CD4-positive, alpha-beta T cell treated with Interleukin-21 for 1 hour (primary cell): ENCODE measurements around the gene NDUFV1.
A peak's percentile ranks its signal among the peaks of the same experiment; 100 is the strongest.
"Not testable (repeated sequence)": the region's sequence is repeated elsewhere in the genome, so short reads cannot be mapped to it uniquely, and the experiment has no call there.

Experiments
- DNase-seq: peaks from one replicate; pipeline ENCODE4 v3.0.0-alpha.2; 2020

Gene NDUFV1

DNA sequence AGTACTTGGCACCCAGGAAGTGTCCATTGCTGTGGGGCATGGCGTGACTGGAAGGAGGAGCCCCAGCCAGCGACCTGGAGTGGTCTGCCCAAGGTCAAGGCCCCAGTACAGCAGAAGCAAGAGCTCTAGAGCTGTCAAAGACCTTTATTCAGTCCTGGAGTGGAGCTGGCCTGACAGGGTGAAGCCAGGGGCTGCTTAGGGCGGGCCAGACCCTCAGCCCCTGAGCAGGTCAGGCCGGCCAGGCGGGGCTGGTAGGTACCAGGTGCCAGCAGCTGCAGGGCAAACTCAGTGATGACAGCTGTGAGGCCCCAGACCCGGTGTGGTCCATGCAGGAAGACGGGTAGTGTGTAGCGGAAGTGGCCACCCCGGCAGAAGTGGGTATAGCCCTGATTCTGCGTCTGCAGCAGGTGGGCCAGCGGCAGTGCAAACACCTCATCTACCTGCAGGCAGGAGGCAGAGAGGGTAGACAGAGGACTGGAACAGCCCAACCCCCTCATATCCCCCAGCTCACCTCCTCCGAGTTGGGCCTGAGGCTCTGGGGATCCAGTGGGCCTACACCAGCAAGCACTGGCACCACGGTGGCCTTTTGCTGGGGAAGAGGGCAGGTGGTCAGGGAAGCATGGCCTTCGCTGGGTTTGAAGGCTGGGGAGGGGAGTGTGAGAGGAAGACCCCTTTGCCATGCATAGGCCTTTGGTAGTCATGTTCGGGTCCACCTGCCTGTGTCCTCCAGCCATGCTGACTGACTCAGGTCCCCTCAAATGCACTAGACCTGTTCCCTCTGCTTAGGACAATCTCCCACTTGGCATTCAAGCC, 21.3 kb downstream of the NDUFV1 start:
- DNase-seq, result no peak

DNA sequence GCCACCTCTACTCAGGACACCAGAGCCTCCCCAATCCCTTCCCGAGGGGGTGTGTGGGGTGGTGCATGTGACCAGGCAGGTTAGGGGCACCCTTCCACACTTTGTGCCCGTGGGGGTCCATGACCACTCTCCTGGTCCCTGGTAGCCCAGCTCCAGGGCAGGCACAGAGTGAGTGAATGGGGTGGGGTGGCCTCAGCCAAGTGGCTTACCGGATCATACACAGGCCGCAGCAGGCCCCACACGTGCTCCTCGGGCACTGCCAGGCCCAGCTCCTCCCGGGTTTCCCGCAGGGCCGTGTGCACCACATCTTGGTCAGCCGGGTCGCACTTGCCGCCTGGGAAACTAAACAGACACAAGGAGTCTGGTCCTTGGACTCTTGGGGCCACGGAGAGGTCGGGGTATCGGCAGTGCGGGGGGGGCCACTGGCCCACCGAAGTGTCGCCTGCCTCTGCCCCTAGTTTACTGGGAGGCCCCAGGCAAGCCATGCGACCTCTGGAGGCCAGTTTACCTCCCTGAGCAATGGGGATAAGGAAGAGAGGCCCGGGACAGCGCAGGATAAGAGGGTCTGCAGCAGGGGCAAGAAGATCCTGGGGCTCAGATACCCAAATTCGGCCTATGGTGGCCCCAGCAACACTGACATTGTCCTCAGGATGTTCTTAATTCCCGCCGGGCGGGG, 22.1 kb downstream of the NDUFV1 start:
- no peak for DNase-seq

DNA sequence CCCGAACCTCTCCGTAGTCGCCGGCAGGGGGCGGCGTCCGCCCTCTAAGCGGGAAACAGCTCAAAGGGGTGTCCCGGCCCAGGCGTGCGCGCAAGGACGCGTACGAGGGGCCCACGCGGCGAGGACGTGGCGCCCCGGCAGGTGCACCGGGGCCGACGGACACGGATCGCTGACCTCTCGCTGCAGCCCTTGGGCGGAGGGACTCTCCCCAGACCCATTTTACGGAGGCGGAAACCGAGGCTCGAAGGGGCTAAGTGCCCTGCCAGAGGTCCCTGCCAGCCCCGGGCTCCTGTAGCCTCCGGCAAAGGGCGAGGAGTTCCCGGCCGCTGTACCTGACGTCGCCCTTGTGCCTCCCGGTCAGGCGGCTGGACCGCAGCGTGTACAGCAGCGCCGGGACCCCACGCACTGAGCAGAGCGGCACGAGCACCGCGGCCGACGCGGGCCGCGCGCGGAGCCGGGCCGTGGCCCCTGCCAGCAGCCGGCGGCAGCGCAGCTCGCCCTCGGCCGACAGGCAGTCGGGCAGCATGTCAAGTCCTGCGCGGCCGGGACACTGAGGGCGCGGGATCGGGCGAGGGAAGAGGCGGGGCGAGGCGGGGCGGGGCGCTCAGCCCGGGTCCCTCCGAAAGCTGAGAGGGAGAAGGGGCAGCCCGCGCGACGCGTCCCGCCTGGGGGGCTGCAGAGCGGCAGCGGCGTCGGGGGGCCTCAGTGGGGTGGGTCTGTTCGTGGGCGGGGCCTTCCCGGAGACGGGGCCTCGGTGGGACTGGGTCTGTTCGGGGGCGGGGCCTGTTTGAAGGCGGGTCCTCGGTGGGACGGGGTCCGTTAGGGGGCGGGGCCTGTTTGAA, 22.9 kb downstream of the NDUFV1 start, which contains the start of gene NUDT8:
TSS of gene NUDT8 (minus strand) at position 552 of the 842 bp plus-strand sequence. CDS start at position 526, 26 bp downstream.
- DNase-seq, result peak; percentile 89

DNA sequence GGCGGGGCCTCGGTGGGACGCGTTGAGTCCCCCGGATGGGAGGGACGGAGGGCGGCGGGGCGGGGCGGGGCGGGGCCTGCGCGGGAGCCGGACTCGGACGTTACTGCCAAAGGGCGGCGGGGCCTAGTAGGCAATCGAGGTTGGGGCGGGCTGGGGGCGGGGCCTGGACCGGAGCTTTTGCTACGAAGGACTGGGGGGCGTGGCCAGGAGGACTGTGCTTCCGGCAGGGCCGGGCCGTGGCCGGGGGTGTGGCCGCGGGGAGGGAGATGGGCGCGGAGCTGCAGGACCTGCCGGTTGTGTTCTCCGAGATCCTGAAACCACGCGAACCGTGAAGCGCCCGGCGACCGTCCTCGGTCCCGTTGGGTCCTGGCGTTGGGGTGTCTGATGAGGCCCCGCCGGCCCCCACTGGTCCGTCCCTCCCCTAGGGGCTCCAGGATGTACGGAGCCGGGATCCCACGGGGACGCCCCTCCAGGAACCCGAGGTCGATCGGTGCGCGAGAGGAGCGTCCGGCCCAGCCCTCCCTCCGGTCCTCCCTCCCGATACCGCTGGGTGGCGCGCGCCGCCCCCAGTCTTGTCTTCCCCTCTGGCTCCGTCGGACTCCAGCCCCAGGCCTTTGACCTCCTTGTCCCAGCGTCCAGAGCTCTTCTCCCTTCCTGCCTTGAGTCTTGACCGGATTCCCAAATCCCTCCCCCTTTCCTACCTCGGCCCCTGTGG, 23.6 kb downstream of the NDUFV1 start:
- peak; percentile 96 for DNase-seq

DNA sequence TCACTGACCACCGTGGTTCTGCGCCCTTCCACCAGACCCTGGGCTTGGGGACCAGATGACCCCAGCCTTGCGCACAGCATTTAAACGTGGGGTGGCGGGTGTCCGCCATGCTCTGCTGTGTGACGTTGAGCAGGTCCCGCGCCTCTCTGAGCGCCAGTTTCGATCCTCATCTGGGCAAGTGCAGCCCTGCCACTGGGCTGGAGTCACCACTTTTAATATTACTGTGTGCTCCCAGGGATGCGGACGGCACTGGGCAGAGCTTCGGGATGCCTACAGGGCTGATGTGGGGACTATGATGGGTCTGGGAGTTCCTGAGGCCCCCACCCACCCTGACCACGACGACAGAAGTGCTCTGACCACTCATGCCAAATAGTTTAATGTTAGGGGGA, 24.2 kb downstream of the NDUFV1 start:
- no peak for DNase-seq

DNA sequence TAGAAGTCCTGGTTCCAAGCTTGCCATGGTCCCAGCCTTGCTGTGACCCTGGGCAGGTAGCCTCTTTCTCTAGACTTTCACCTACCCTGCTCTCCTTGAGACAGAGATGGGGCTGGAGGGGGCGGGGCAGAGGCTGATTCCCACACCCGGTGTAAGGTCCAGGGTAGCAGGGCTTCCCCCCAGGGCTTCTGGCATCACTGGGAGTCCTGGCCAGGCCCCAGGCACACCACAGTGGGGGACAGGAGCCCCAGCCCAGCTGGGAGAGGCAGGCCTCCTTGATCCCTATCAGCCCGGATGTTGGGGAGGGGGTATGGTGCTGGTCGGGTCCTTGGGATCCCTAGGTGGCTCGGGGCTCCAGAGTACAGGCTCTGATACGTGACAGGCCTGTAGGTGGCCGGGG, 24.7 kb downstream of the NDUFV1 start:
- no peak for DNase-seq

DNA sequence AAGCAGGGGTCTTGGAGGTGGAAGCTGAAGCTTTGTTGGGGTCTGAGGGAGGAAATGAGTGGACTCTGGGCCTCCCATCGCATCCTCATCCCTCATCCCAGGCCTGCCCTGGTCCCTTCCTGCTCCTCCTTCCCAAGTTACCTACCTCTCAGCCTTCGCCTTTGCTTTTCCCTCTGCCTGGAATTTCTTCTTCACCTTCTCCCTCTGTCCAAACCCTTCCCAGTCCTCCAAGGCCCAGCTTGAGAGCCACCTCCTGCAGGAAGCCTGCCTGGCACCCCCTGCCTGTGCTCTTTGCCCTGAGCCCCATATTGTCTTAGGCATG, 25.1 kb downstream of the NDUFV1 start:
- no peak for DNase-seq

DNA sequence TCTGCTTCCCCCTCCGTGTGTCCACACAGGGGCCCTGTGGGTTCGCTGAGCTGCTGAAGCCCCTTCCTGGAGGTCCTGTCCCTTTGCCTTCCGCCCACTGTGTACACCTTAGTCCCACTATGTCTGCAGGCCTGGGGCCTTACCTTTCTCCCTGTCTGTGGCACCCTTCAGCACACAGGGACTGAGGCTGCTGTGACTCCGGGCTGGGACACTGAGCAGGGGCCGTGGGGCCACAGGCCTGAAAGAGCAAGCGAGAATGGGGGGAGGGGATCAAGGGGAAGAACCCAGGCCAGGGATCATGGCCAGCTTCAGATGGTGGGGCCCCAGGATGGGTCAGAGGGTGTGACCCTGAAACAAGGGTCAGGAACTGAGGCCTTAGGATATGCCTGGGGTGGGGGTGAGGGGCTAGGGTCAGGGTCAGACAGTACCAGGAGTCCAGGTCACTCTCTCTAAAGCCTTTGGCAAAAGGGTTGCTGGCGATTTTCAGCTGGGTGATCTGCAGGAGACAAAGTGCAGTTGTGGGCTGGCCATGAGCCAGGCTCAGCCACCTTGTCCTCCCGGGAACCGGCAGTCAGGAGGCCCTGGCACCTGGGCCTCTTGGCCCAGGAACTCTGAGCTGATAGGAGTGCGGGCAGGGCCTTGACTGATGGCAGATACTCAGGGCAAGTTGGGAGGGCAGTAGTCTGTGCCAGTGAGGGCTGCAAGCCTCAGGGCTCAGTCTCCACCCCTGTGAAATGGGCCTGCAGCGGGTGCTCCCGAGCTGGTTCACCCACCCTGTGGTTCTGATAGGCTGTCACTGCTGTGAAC, 25.6 kb downstream of the NDUFV1 start:
- DNase-seq, result no peak

DNA sequence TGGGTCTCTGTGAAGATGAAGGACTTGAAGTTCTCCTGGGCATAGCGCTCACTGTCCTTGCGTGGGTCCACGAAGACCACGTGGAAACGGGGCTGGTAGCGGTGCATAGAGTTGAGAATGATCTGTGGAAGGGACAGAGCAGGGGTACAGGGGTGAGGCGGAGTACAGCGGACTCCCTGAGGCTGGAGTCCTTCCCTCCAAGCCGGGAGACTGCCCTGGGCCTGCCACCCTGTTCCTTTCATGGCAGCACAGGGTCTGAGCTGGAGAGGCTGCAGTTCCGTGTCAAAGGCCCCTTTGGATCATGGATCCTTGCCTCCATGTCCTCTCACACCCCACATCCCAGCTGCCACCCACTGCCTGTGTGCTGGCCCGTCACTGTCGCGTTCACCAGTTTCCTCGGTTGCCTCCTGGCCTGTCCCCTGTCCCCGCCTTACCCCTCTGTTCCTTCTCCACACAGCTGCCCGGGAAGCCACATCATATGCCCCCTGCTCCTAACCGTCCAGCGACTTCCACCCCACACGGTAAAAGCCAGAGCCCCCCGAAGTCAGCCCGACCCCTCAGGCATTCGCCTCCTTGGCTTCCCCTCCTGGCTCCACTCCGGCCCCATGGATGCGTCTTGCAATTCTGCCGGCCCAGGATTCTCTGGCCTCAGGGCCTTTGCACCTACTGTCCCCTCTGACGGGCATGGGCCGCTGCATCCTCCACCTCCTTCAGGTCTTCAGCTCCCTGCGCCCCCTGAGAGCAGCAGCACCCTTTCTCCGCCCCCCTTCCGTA, 26.4 kb downstream of the NDUFV1 start:
- DNase-seq, result no peak

DNA sequence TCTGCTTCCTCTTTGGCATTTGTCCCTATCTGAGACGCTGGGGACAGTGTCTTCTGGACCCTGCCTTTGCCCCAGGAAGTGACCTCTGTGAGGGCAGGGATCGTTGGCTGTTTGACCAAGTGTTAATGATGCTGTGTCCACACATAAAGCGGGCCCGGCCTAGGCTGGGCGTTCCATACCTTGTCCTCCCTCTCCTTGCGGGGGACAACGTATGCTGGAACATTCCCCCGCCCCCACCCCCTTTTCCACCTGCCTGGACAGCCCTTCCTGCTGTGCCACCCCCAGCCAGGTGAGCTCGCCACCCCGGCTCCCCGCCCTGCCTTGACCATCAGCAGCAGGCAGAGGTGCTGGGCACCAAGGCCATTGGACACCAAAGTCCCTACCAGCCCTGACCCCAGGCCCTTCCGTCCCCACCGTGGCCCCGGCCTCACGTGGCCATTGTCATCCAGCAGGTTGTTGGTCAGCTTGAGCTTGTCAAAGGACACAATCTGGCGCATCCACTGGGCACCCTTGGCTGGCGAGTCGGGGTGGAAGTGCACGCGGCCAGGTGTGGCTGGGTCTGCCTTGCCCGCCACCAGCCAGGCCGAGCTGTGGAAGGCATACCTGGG, 27.1 kb downstream of the NDUFV1 start:
- no peak for DNase-seq

DNA sequence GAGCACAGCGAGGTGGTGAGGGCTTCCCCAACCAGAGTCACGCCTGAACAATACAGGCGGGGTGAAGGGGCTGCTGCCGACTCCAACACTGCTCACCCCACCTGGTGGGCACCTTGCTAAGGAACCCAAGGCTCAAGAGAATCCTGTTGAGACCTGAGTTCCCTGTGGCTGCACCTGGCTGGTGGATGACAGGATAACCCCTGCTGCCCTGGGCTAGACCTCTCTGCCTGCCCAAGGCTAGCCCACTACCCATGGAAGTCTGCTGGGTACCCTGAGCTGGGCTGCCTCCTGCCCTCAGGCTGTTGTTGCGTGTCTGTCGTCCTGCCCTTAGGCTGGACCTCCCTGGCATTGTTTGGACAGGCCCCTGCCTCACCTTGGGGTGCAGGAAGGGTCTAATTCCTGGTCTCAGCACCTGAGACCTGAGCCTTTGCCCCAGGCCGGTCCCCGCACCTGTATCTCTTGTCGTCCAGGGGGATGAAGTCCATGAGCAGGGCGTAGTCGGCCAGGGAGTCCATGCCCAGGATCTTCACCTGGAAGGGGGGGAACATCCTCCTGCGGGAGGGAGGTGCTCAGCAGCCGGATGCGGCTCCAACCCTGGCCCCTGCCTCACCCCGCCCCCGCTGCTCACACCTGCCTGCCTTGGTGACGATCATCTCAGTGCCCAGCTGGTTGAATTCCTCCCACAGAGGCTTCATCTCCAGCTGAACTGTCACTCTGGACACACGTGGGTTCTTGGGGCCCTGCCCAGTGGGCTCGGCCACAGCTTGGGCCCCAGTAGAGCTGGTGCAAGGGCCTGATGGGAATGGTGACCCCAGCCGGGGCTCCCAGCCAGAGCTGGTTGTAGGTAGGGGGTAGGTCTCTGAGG, 27.9 kb downstream of the NDUFV1 start:
- DNase-seq, result no peak

DNA sequence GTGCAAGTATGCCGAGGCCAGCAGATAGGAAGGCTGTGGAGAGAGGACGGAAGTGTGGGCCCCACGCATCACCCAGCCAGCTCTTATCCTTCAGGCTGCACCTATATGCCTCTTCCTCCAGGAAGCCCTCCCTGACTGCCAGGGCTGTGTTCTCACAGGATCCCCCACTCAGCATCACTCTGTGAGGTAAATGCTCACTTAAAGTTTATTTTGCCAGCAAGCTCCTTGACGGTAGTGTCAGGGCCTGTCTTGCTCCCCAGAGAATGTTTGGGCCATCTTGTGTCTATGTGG, 28.4 kb downstream of the NDUFV1 start:
- no peak for DNase-seq

DNA sequence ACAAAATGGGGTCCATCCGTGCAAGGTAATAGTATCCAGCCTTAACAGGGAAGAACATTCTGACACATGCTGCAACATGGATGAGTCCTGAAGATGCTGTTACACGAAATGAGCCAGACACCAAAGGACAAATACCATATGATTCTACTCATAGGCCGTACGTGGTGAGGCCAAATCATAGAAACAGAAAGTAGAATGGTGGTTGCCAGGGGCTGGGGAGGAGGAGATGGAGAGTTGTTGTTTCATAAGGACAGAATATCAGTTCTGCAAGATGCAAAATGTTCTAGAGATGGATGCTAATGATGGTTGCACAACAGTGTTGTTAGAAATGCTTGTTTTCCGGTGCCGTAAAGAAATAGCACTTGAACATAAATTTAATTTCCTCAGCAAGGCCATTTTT, 30.2 kb downstream of the NDUFV1 start:
- no peak for DNase-seq

DNA sequence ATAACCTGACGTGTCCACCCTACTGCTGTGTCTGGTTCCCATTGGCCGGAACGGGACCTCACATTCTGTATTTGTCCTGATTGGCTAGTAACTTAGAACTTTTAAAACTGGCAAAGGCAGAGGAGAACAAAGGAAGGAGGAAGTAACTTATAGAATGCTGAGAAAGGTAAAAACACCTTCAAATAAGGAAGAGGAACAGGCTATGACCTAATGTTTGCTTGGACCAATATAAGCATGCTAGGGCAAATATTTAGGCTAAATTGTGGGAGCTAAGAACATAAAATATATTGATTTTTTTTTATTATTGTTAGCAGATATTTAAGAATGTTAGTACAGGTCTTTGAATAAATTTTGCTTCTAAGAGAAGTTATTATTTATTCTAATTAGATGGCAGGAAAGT, 30.7 kb downstream of the NDUFV1 start:
- not testable (repeated sequence) for DNase-seq

DNA sequence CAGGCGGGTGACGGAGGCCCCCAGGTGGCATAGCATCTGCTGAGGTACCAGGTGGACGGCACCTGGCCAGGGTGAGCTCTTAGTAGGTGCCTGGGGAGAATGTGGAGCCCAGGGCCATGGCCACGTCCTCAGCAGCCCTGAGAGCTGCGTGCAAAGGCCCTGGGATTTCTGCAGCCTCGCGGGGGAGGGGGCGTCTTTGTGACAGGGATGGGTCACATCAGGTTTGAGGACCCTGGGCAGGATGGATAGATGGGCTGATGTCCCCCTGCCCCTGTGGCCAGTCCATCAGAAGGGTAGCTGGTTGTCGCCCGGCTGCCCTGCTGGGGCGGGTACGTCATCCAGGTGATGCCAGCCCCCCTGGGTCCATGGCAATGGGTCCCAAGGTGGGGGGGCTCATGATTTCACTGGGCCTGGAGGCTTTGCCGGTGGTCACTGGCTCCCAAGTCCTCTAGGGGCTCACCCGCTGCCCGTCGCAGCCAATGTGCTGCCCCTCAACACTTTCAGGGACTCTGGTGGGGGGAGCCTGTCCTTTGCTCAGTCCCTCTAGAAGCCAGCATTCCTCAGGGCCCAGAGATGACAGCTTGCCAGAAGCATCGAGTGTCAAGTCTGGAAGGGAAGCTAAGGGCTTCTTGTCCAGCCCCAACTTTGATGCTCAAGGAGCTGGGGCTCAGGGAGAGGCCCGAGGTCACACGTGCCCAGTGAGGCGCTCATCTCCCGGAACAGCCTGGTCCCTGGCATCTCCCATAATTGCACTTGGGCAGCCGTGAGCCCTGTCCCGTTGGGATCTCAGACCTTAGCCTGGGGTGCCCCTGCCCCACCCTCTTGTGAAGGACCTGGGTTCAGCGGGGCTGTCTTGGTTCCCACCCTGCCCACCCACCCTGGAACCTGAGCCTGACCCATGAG, 32.0 kb downstream of the NDUFV1 start:
- no peak for DNase-seq

DNA sequence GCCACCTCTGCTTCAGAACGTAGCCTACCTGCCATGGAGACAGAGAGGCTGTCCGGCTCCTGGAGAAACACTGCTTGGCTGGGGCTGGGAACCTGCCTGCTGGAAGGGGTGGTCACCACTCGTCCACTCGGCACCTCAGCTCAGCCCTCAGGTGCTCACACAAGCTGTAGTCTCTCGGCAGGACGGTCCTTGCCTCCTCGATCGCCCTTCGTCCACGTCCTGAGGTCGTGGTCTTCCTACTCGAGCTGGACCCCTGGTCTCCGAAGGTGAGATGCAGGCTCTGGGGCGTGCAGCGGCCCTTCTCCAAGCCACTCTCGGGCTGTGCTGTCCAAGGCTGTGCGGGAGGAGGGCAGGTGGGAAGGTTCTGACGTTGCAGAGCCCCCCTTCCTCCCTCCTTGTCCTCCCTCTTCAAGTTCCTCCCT, 32.7 kb downstream of the NDUFV1 start, which contains the start of gene TBX10:
TSS of gene TBX10 (minus strand) at position 326 of the 422 bp plus-strand sequence. CDS start at position 35, 291 bp downstream.
- DNase-seq, result no peak

DNA sequence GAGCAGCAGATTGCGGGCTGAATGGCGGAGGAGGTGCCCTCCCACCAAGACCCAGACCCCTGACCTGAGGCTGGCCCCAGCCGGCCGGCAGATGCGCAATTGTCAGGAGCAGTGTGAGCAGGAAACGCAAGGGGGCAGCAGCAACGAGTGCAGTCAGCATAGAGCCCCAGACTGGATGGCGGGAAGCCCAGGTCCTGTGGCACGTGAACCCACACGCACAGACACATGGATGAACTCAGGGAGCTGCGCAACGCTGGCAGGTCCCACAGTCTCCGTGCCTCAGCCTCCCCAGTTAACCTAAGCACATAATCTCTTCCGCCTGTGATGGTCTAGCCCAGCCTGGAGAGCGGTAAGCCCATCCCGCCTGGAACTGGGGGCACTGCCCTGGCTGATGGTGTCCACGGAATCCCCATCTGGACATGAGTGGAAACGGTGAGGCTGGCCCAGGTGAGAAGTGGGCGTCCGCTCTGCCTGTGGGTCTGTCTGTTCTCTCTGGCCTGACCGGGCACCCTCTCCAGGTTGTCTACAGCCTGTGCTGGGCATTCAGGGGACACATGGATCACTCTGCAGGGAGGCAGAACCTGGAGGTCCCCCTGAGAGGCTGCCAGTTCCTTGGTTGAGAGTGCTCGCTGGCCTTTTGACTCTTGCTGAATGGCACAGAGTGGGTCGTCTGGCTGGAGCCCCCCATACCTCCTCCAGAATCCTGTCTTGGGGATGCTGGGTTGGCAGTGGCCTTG, 33.5 kb downstream of the NDUFV1 start:
- peak; percentile 68 for DNase-seq

DNA sequence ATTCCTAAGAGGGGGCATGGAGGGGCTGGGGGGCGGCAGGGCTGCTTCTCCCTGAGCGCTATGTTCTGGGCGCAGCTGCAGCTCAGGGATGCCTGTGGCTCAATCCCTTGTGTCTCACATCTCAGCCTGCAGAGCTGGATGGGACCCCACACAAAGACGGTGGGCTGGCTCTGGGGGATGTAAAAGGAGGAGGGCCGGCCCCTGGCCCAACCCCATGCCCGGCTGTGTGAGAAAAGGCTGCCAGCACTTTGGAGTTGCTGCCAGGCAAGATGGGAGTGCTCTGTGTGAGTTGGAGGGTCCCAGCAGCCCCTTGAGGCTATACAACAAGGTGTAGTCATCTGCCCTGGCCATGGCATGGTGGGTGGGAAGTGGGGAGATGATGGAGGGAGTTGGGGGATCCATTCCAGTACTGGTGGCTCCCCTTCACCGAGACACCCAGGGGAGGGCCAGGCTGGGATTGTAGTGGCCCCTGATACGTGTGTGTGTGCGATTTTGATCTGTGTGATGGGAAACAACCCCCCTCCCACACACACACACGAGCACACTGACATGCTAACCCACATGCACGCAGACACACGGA, 34.1 kb downstream of the NDUFV1 start:
- DNase-seq, result no peak
